HUES48 (cell line): Measurements from ENCODE around the gene CHIA.
A peak's percentile ranks its signal among the peaks of the same experiment; 100 is the strongest.

Source experiments
- H3K27ac ChIP-seq: one replicate; pipeline ENCODE4 v1.7.0; 2013; ENCODE audit warnings: low read depth, low read length, inconsistent platforms
- H3K27me3 ChIP-seq: 2 replicates; pipeline ENCODE4 v1.6.1; 2013; ENCODE audit warnings: mild to moderate bottlenecking, low read length; ENCODE audit not compliant: control insufficient read depth, insufficient read depth
- H3K36me3 ChIP-seq: 2 replicates; pipeline ENCODE4 v1.6.1; 2013; ENCODE audit warnings: low read length; ENCODE audit not compliant: control insufficient read depth, insufficient read depth
- H3K4me1 ChIP-seq: 2 replicates; pipeline ENCODE4 v1.6.1; 2013; ENCODE audit warnings: mild to moderate bottlenecking, low read length; ENCODE audit not compliant: control insufficient read depth, insufficient read depth
- H3K4me3 ChIP-seq: 2 replicates; pipeline ENCODE4 v1.5.1; 2013; ENCODE audit warnings: mild to moderate bottlenecking, low read depth, low read length
- H3K9ac ChIP-seq: 2 replicates; pipeline ENCODE4 v1.6.1; 2013; ENCODE audit warnings: mild to moderate bottlenecking, low read depth, low read length, moderate library complexity
- H3K9me3 ChIP-seq: 2 replicates; pipeline ENCODE4 v1.6.1; 2013; ENCODE audit warnings: low read length; ENCODE audit not compliant: control insufficient read depth, insufficient read depth

Gene CHIA

GRCh38 chr1:111269825-111270406 lies 20.7 kb upstream of the CHIA start:
- no peak overlapping the region for H3K4me3 ChIP-seq

GRCh38 chr1:111270771-111271463 lies 19.7 kb upstream of the CHIA start:
- Histone ChIP-seq H3K36me3 (no peaks in the 10 kb centered on the region), H3K9me3 (no peaks in the 10 kb centered on the region), H3K4me1 (peaks cover 12% of the 10 kb centered on the region), H3K27ac (no peak overlapping the region), H3K27me3 (no peaks in the 10 kb centered on the region), H3K9ac (no peak overlapping the region), H3K4me3 (no peak overlapping the region)

More at GRCh38 chr1:111269825-111270406, 20.7 kb upstream of the CHIA start:
- no peak overlapping the region for H3K9ac ChIP-seq
- H3K27ac ChIP-seq: no peak overlapping the region
- no peaks in the 10 kb centered on the region for H3K27me3 ChIP-seq
- H3K4me1 ChIP-seq: peaks cover 12% of the 10 kb centered on the region
- H3K9me3 ChIP-seq: no peaks in the 10 kb centered on the region
- no peaks in the 10 kb centered on the region for H3K36me3 ChIP-seq

GRCh38 chr1:111271464-111271801 lies 19.2 kb upstream of the CHIA start:
- Histone ChIP-seq H3K36me3 (no peaks in the 10 kb centered on the region), H3K9ac (no peak overlapping the region), H3K27me3 (no peaks in the 10 kb centered on the region), H3K27ac (peak overlapping the region; percentile 63), H3K9me3 (no peaks in the 10 kb centered on the region; the same call in 1 of the 2 replicates), H3K4me3 (no peak overlapping the region), H3K4me1 (peaks cover 12% of the 10 kb centered on the region)

GRCh38 chr1:111272081-111272480 lies 18.6 kb upstream of the CHIA start:
- H3K4me3 ChIP-seq: no peak overlapping the region

GRCh38 chr1:111274653-111275052 lies 16.0 kb upstream of the CHIA start:
- Histone ChIP-seq H3K27ac (no peak overlapping the region), H3K4me3 (no peak overlapping the region), H3K9ac (no peak overlapping the region), H3K36me3 (no peaks in the 10 kb centered on the region), H3K9me3 (peaks cover 5% of the 10 kb centered on the region), H3K27me3 (no peaks in the 10 kb centered on the region), H3K4me1 (peaks cover 12% of the 10 kb centered on the region)

More at GRCh38 chr1:111272081-111272480, 18.6 kb upstream of the CHIA start:
- Histone ChIP-seq H3K27ac (peak overlapping the region; percentile 63), H3K36me3 (no peaks in the 10 kb centered on the region), H3K27me3 (no peaks in the 10 kb centered on the region), H3K9ac (no peak overlapping the region), H3K9me3 (peaks cover 2% of the 10 kb centered on the region), H3K4me1 (peaks cover 12% of the 10 kb centered on the region)

- no peak overlapping the region for H3K9ac ChIP-seq
- no peak overlapping the region for H3K4me3 ChIP-seq
- H3K27me3 ChIP-seq: no peaks in the 10 kb centered on the region
- no peaks in the 10 kb centered on the region for H3K36me3 ChIP-seq
- peaks cover 12% of the 10 kb centered on the region for H3K4me1 ChIP-seq
- no peak overlapping the region for H3K27ac ChIP-seq
- H3K9me3 ChIP-seq: peaks cover 5% of the 10 kb centered on the region
Observed at GRCh38 chr1:111275079-111275478, 15.6 kb upstream of the CHIA start.

- peaks cover 12% of the 10 kb centered on the region for H3K4me1 ChIP-seq
- no peaks in the 10 kb centered on the region for H3K27me3 ChIP-seq
- H3K9ac ChIP-seq: no peak overlapping the region
- H3K4me3 ChIP-seq: no peak overlapping the region
- no peak overlapping the region for H3K27ac ChIP-seq
- no peaks in the 10 kb centered on the region for H3K36me3 ChIP-seq
- peaks cover 5% of the 10 kb centered on the region for H3K9me3 ChIP-seq
Observed at GRCh38 chr1:111275780-111276433, 14.7 kb upstream of the CHIA start.

- no peak overlapping the region for H3K4me3 ChIP-seq
- no peaks in the 10 kb centered on the region for H3K27me3 ChIP-seq
- no peaks in the 10 kb centered on the region for H3K36me3 ChIP-seq
- peaks cover 5% of the 10 kb centered on the region for H3K9me3 ChIP-seq
- H3K27ac ChIP-seq: no peak overlapping the region
- H3K9ac ChIP-seq: no peak overlapping the region
- no peaks in the 10 kb centered on the region; the same call in 1 of the 2 replicates for H3K4me1 ChIP-seq
Observed at GRCh38 chr1:111279144-111279543, 11.5 kb upstream of the CHIA start.

GRCh38 chr1:111280267-111280666 lies 10.4 kb upstream of the CHIA start:
- no peak overlapping the region for H3K27ac ChIP-seq
- H3K9ac ChIP-seq: no peak overlapping the region
- no peaks in the 10 kb centered on the region for H3K27me3 ChIP-seq

GRCh38 chr1:111281411-111281810 lies 9.2 kb upstream of the CHIA start:
- no peaks in the 10 kb centered on the region for H3K4me1 ChIP-seq
- H3K9me3 ChIP-seq: peaks cover 5% of the 10 kb centered on the region
- no peak overlapping the region for H3K9ac ChIP-seq

More at GRCh38 chr1:111280267-111280666, 10.4 kb upstream of the CHIA start:
- H3K9me3 ChIP-seq: peaks cover 5% of the 10 kb centered on the region
- no peaks in the 10 kb centered on the region; the same call in 1 of the 2 replicates for H3K4me1 ChIP-seq
- H3K36me3 ChIP-seq: no peaks in the 10 kb centered on the region
- no peak overlapping the region for H3K4me3 ChIP-seq

GRCh38 chr1:111283838-111284237 lies 6.8 kb upstream of the CHIA start:
- Histone ChIP-seq H3K4me1 (no peaks in the 10 kb centered on the region), H3K4me3 (no peak overlapping the region), H3K27ac (no peak overlapping the region), H3K9me3 (no peaks in the 10 kb centered on the region), H3K9ac (no peak overlapping the region), H3K27me3 (no peaks in the 10 kb centered on the region), H3K36me3 (no peaks in the 10 kb centered on the region)

More at GRCh38 chr1:111281411-111281810, 9.2 kb upstream of the CHIA start:
- Histone ChIP-seq H3K27ac (no peak overlapping the region), H3K36me3 (no peaks in the 10 kb centered on the region), H3K27me3 (no peaks in the 10 kb centered on the region), H3K4me3 (no peak overlapping the region)
